A673 (cell line): ENCODE measurements around the gene AAMP.

Experiments
- EZH2 ChIP-seq: fragments of 200-600 bp; sonication (generic); IDR thresholded peaks from 2 replicates; pipeline ENCODE4 v1.6.1; 2017; ENCODE audit warnings: borderline replicate concordance, low read depth, mild to moderate bottlenecking, mixed read lengths, antibody characterized with exemption, low read length; ENCODE audit not compliant: poor library complexity, severe bottlenecking
- TF ChIP-seq, protein P1 (sequence below): fragments of 300-800, 200-600 bp; sonication (generic); conservative IDR thresholded peaks from 2 replicates; pipeline ENCODE4 v1.5.1; 2017; ENCODE audit warnings: low read depth, mild to moderate bottlenecking, antibody characterized with exemption, low read length, moderate library complexity, mixed read lengths

DNA sequence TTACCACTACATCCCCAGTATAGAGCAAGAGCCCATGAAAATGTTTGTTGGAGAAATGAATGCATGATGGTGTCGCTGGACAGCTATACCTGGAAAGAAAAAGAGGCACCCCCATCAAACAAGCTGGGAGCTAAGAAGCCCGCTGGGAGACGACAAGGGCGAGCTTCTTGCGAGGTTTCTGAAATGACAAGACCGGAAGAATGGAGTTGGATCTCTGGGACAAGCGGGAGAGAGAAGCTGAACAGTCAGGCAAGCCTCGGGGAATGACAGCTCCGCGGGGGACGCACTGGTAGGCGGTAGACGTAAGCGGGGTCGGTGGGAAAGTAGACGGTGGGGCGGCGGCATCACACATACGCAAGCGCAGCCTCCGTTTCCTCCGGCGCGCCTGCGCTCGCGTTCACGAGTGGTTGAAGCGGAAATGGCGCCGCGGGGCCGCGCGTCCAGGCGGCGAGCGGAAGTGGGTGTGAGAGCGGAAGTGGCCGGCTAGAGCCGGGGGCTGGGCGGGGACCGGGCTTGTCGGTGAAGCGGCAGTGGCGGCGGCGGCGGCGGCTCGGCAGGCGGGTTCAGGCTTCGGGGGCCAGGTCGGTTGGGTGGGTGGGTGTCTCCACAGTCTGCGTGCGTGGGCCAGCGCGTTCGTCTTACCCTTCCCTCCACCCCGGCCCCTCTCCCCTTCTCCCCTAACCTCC lies 53.1 kb downstream of the AAMP start, which contains the start of gene ARPC2:
- TF ChIP-seq, protein P1, sequence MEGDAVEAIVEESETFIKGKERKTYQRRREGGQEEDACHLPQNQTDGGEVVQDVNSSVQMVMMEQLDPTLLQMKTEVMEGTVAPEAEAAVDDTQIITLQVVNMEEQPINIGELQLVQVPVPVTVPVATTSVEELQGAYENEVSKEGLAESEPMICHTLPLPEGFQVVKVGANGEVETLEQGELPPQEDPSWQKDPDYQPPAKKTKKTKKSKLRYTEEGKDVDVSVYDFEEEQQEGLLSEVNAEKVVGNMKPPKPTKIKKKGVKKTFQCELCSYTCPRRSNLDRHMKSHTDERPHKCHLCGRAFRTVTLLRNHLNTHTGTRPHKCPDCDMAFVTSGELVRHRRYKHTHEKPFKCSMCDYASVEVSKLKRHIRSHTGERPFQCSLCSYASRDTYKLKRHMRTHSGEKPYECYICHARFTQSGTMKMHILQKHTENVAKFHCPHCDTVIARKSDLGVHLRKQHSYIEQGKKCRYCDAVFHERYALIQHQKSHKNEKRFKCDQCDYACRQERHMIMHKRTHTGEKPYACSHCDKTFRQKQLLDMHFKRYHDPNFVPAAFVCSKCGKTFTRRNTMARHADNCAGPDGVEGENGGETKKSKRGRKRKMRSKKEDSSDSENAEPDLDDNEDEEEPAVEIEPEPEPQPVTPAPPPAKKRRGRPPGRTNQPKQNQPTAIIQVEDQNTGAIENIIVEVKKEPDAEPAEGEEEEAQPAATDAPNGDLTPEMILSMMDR: no peak
- TF ChIP-seq EZH2: no peak
